NB4 (cell line): ENCODE data around the gene NSF.
"Not testable (repeated sequence)": the region's sequence is repeated elsewhere in the genome, so short reads cannot be mapped to it uniquely, and the experiment has no call there.

Experiments
- CTCF ChIP-seq: IDR thresholded peaks from one replicate; pipeline ENCODE4 v1.5.1; 2012; ENCODE audit warnings: low read depth, low read length
- MYC ChIP-seq: IDR thresholded peaks from 2 replicates; pipeline ENCODE4 v1.6.1; 2011; ENCODE audit warnings: low read depth, low read length
- POLR2A ChIP-seq: IDR thresholded peaks from 2 replicates; pipeline ENCODE4 v1.6.1; 2011; ENCODE audit warnings: mild to moderate bottlenecking; ENCODE audit not compliant: insufficient read length; ENCODE audit errors: extremely low read depth

GRCh38 chr17:46618975-46619374 lies 28.5 kb downstream of the NSF start:
- not testable (repeated sequence) for TF ChIP-seq CTCF, POLR2A, MYC
